HG03280 (cell line): ENCODE results near the gene TUBA8.

Experiments used
- ATAC-seq: cut with Tn5 transposase; IDR thresholded peaks from one replicate; pipeline ENCODE4 v1.9.1; 2021; ENCODE audit warnings: mild to moderate bottlenecking, moderate library complexity; ENCODE audit not compliant: unreplicated experiment

TUBA8 gene

DNA sequence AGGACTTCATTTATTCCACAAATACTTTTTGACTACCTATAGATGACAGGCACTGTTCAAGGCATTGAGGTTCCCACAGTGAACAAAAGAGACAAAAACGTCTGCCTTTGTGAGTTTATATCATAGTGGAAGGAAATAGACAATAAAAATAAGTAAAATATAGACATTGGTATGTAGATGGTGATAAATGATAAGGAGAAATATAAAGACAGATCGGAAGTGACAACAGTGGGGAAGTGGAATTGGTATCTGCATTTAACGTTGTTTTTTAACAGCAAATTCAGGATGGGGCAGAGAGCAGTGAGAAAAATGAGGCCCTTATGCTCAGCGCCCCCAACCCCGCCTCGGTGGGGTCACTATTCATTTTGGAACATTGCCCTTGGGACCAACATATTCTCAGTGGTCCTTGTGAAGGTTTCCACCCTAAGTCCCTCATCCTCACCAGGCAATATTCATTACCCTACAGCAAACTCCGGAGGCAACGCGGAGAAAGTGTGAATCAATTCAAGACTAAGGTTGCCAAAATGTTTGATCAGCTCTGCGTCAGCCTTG lies 33.4 kb upstream of the TUBA8 start:
- no peak for ATAC-seq

DNA sequence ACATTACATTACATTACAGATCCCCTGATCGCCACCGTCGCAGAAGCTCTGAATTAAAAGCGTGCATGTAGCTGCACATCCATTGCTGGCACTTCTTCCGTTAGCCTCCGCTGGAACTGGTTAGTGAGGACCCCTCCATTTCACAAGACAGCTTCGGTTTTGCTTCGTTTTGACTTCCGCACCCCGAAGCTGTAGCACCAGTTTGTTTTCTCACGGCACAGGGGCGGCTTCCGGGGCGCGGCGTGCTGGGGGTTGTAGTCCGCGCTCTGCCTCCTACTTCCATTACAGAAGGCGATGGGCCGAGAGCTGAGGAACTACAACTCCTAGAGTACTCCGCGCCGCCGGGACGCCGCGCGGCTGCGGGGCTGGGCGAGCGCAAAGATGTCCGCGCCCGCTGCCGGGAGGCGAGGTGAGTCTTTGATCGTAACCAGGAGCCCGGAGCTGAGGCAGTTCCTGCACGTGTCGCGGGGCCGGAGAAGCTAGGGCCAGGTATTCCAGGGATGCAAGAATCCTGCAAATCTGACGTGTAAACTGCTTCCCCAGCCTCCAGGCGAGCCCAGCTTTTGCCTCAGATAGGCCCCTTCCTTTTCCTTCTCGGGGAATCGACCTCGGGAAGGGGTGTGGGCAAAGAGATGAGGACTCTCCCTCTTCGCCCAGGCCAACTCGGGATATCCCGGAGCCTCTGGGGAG lies 32.8 kb upstream of the TUBA8 start, which contains the start of gene PEX26:
PEX26 (plus strand) TSS at position 352 of the 690 bp plus-strand sequence. CDS start 387 bp downstream, outside the sequence.
- peak; percentile 89 for ATAC-seq

DNA sequence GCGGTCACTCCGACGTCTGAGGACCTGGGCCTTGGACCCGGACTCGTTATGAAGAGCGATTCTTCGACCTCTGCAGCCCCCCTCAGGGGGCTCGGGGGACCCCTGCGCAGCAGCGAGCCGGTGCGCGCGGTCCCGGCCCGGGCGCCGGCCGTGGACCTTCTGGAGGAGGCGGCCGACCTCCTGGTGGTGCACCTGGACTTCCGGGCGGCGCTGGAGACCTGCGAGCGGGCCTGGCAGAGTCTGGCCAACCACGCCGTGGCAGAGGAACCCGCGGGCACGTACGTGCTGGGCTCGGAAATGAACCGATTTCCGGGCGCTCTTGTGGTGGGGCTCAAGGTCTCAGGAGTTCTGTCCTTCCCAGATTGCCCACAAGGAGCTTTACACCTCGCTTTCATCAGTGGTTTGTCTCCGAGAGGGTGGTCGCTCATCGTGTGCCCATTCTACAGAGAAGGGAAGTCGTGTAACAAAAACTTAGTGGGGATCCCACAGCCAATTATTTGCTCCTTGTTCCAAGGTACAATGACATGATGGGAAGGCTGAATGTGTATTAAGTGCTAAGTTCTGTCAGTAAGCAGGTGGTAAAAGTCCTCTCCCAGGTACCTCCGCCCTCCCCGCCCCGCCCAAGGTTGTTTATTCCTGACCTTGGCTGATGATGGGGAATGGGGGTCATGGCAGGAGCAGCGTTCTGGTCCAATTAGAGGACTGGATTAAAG lies 32.1 kb upstream of the TUBA8 start:
- no peak for ATAC-seq

DNA sequence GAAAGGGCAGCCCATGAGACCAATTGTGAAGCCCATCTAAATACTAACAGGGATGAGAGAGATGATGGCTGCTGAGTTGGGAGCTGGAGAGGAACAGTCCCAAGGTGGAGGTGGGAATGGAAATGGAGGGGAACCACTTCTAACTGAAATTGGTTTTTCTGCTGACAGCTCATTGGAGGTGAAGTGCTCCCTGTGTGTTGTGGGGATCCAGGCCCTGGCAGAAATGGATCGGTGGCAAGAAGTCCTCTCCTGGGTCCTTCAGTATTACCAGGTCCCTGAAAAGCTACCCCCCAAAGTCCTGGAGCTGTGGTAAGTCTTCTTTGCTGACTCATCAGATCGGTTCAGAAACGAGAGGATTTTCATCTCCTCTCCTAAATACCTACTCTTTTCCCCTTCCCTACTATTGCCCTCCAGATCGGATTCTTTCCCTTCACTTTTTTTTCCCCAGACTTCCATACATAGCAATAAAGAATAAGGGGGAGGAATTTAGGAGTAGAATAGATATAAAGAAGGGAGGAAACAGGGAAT lies 30.8 kb upstream of the TUBA8 start:
- ATAC-seq: no peak

DNA sequence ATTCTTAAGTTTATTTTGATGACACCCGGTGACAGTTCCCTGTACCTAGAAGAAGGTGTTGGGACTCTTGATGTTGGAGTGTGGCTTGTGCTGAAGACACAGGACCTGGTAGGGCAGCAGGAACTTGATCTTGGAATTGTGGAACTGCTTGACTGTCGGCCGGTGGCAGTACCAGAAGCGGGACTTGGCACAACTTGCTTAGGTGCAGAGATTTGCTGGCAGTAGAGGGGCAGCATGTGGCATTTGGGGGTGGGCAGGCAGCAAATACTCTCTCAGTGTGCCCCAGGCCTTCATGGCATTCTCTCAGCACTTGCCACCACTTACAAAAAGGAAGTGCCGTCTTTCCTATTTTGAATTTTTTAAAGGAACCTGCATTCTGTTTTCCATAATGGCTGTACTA lies 29.2 kb upstream of the TUBA8 start:
- no peak for ATAC-seq

DNA sequence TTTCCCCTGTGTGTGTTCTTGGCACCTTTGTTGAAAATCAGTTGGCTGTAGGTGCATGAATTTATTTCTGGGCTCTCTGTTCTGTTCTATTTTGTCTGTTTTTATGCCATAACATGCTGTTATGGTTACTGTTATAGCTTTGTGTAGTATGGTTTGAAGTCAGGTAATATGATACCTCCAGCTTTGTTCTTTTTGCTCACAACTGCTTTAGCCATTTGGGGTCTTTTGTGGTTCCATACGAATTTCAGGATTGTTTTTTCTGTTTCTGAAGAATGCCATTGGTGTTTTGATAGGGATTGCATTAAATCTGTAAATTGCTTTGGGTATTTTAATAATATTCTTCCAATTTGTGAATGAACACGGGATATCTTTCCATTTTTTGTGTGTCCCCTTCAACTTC lies 28.1 kb upstream of the TUBA8 start:
- ATAC-seq: no peak

DNA sequence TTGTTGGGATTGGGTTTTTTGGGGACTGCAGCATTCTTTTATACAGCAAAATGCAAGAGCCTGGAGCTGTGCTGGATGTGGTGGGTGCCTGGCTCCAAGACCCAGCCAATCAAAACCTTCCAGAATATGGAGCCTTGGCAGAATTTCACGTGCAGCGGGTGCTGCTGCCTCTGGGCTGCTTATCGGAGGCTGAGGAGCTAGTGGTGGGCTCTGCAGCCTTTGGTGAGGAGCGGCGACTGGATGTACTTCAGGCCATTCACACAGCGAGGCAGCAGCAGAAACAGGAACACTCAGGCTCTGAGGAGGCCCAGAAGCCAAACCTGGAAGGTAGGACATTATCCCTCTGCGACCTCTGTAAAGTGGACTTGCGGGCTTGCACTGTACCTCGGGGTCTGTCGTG lies 27.2 kb upstream of the TUBA8 start:
- ATAC-seq: no peak

DNA sequence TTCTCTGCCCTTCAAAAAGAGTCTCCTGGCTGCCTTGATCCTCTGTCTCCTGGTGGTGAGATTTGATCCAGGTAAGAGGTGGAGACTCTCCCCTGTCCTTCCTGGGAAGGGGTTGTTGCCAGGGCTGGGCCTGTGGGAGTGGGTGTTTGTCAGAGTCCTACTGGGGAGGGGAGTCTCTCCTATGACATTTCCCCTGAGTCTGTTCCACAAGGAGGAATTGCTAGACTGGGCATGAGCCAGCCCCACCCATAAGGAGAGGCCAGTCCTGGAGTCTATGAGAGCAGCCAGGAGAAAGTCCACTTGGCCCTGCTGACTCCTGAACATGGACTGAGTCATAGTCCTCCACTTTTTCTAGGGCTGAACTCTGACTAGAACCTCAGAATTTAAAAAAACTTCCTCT lies 25.4 kb upstream of the TUBA8 start:
- ATAC-seq: no peak

DNA sequence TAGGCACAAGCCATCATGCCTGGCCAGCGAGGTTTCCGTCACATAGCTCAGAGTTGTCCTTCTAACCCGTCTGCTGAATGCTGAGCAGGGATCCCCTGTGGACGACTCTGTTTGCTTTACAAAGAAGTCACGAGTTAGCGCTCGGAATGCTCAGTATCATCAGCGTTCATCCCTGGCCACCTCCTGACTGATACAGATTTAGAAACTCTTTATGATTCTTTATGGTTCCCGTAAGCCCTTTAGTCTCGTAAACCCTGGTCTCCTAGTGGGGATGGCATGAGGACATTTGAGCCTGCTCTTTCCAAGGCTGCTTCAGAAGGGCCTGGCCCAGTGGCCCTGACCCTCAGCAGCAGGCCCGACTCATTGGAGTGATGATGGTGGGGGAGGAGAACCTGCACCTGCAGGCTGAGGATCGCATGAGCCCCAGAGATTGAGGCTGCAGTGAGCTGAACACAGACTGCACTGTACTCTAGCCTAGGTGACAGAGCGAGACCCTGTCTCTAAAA lies 23.2 kb upstream of the TUBA8 start:
- ATAC-seq: no peak

DNA sequence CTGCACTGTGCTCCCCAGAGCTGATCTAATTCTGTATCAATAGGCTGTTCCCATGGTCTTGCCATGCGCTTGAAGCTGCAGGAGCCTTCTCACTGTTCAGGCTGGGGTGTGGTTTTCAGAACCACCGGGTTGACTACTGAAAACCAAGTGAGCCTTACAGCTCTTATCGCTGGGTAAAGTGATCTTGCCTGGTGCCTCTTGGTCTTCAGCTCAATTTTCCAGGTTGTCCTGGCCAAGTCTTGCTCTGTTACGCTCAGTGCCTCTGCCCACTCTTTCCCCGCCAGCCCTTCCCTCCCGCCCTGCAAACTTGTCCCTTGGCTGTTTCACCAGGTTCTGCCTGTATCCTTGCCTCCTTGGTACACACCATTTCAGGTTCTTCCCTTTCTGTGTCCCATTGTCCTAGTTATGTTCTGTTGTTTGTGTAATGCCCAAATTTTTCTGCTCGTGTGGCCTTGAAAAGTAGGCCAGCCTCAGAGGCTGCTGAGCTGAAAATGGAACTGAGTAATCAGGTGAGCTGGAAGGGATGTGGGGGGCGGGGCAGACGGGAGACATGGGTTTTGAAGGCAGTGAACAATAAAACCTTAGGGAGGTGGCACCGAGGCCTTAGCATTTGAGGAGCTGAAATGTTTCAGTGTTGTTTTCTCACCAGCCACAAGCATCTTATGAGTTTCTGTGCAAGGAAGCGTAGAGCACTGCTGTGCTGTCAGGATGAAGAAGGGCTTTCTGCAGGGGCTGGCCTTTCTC lies 21.6 kb upstream of the TUBA8 start:
- no peak for ATAC-seq

DNA sequence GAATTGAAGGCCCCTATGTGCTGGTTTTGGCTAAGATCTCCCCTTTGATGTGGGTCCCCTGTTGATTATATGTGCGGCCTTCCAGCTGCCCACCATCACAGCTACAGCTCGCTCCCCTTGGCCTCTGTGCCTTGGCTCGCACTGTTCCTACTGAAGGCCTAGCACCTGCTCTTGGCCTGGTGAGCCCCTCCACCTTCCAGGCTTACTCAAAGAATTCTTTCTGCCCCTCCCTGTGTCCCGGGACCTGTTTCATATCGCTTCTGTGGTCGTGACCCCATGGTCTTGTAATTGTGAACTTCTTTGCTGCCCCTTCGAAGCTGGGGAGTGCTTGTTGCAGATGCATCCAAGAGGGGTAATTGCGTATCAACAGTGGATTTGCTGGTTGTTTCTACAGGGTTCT lies 20.3 kb upstream of the TUBA8 start:
- ATAC-seq: no peak

DNA sequence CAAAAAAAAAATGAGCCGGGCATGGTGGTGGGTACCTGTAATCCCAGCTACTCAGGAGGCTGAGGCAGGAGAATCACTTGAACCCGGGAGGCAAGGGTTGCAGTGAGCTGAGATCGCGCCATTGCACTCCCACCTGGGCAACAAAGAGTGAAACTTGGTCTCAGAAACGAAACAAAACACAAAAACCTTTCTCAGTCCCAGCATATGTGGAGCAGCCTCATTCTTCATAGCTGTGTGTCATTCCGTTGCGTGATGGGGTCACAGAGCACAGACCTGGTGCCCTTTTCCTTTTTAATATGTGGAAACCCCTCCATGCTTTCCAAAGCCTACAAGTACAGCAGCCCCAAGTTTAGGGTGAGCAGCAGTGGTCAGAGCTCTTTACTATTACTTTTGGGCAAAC lies 19.1 kb upstream of the TUBA8 start:
- no peak for ATAC-seq

DNA sequence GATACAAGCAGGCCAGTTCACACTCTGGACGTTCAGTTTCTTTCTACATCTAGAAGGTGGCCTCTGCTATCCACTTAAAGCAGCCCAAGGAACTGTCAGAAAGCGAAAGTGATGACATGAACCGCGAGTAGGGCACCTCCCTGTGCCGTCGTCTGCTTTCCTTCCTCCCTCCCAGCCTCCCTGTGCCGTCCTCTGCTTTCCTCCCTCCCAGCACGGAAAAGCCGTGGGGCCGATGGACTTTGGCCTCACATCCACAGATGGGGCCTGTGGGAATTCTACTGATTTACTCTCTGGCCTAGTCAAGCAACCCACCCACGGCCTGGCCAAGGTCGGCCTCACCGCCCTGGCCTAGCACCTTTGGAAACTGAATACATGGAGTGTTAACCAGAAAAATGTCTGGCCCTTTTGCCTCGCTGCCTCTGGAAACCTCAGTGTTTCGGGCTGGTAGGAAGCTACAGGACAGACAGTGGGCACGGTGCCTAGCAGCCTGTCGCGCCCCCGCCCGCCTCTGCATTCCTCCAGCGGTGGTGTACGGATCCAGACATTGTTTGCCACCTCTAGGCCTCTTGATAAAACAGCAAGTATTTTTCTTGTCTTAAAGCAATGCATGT lies 18.6 kb upstream of the TUBA8 start:
- ATAC-seq: no peak

DNA sequence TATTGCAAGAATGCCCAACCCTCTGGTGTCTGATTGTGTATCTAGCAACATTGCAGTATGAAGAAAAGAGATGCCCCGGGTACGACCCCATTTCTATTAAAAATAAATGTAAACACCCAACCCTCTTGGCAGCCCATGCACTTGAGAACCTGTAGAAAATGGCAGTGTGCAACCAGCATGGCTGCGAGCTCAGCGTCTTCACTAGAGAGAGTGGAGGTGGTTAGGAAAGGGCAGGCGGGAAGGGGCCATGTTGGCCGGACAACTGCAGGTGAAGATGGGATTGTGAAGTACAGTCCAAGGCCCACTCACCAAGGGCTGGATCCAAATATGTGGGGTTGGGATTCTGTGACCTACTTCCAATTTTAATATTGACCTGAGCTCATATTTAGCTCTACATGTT lies 16.9 kb upstream of the TUBA8 start:
- no peak for ATAC-seq

DNA sequence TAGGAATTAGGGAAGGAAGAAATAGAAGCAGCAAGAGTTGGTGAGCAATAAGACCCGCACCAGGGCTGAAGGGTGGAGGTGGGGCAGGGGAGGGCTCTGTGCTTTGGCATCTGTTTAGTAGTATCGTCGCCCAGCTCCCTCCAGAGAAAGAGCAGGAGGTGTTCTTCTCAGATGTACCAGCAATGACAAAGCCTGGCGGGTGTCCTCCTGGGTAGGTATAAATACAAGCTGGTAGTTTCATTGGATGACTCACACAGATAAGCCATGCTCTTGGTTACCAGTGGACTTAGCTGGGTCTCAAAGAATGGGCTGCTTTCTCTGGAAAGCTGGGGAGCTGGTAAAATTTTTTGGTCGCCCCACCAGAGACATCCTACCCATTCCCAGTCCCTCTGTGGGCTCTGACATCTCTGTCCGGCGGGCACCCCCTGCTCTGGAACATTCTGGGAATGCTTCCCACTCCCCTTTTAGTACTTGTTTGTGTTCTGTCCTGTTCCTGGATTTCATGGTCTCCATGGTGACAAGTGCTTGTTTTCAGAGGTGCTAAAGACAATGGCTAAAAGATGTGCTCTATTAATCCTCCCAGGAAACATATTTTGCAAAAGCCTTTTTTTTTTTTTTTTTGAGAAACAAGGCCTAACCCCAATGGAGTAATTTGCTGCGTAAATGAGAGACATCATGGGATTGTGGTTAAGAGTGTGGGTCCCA lies 15.4 kb upstream of the TUBA8 start:
- no peak for ATAC-seq

DNA sequence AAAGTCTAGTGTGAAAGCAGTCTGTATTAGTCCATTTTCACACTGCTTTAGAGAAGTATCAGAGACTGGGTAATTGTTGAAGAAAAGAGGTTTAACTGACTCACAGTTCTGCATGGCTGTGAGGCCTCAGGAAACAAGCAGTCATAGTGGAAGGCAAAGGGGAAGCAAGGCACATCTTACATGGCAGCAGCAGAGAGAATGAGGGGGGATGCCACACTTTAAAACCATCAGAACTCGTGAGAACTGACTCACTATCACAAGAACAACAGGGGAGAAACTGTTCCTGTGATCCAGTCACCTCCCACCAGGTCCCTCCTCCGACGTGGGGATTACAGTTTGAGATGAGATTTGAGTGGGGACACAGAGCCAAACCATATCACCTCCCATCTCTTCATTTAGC lies 13.8 kb upstream of the TUBA8 start:
- ATAC-seq: no peak

DNA sequence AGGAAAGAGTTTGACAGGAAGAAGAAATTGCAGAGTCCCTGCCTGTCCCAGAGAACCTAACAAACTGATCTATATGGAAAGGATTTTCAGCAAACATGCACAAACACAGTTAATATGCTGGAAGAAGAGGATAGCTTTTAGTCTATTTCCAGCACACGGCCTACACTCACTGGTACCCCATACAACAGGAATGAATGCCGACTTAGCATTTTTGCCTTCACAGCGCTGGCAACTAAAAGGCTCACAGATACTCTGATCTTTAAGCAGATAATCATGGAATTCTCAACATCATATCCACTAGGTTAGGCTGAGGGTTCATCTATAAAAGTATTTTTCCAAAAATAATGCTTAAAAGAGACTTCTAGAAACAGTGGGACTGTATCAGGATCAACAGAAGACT lies 9.8 kb upstream of the TUBA8 start:
- no peak for ATAC-seq

DNA sequence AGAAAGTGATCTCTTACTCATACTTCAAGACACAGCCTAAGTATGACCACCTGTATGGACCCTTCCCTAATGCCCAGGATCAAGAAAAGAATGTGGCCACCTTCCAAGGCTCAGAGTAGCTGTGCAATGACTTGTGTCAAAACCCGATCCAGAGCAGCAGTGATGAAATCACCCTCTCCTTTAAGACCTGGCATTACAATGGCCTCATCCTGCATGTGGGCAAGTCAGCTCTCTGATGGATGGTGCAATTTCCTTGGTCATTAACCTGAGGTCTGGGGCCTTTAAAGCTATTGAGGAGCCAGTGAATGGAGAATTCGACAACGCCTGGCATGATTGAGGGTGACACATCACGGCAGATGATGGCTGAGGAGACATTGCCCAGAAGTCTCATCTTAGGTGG lies 9.1 kb upstream of the TUBA8 start:
- ATAC-seq: no peak

DNA sequence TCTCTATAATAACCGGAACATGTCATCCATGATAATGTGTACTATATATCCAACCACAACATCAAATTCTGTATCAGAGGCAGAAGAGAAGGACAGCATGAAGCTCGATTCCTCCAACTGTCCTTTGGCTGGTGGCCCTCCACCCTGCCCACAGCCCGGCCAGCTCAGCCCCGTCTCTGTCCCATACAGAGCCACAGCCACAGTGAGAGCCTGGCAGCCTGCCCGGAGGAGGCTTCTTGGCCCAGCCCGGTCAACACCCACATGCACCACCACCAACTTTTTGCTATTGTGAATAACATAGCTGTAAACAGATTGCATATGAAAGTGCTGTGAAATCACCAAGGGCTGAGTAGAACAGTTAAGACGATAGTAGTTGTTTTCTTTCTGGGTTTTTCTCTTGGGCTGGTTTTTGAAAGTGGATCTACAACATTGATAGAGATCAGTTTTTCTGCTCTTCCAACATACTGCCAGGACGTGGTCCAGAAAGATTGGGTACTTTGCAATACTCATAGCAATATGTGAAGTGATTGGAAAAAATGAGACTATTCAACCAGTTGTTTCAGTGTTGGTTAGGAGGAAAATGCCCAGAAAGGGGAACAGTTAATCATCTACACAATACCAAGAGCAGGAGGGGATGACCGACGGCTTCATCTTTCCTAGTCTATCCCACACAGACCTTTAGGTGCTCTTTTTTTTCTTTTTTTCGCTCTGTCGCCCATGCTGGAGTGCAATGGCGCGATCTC lies 6.9 kb upstream of the TUBA8 start:
- ATAC-seq: no peak

DNA sequence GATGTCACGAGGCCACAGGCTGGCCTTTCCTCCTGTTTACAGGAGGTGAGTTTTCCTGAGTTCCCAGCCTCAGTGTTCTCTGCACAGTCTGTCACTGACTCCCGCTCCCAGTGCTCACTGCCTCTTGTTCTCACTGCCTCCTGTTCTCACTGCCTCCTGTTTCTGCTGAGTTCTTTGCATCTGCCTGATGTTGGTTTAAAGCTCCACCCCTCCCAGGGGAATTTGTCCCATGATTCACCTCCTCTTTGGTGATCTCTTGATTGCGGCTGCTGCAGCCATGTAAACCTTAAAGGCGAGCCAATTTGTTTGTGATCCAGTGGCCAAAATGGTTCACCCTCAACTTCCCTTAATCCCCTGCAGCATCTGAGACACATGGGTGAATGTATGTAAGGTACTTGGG lies 6.0 kb upstream of the TUBA8 start:
- no peak for ATAC-seq
